ENCODE results near the gene GREB1. TPM values are rescaled to one million over a fixed set of nuclear protein-coding genes. Genes with fewer than 3 reads are reported as not detected.

Gene GREB1
- total and polyA plus RNA-seq, 8 donors = 3.5 to 16.1 (median 5.9) TPM

- intact Hi-C loops (cut with DNase I) = no loop called here
- no peak for TF ChIP-seq CTCF (IDR thresholded peaks at IDR 0.05)
- WGBS, 2 donors = 88 to 91% methylated on average over 3 of the region's 3 CpGs
- ATAC-seq (no peak), DNase-seq (no peak), FAIRE-seq (no peak)
- H3K36me3 ChIP-seq = no peaks in the 10 kb centered on the region
- no peak overlapping the region for H3K27ac ChIP-seq
- H3K27me3 ChIP-seq = no peaks in the 10 kb centered on the region
- no peaks in the 10 kb centered on the region for H3K9me3 ChIP-seq
- H3K4me3 ChIP-seq = no peak overlapping the region
- no peaks in the 10 kb centered on the region for H3K4me1 ChIP-seq
Measured at GRCh38 chr2:11520092-11520693, 13.7 kb upstream of the GREB1 start.

DNA sequence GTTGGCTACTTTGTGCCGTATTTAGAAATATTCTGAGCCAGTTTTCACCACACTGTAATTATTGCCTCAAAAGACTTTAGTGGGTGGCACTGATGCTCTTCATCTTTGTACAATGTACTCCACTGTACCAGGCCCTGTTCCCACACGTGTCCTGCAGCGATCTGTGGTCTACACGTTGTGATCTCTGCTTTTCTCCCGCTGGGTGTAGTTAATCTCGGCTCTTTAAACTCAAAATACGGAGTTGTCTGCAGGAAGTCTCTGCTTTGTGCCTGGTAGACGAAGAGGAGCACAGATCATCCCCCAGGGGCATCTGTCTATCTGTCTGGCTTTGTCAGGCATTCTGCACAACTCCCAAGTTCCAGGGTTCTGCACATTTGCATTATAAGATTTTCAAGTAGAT lies 12.1 kb upstream of the GREB1 start:
- H3K27me3 ChIP-seq = no peaks in the 10 kb centered on the region
- H3K4me3 ChIP-seq = no peak overlapping the region
- H3K36me3 ChIP-seq = no peaks in the 10 kb centered on the region
- H3K27ac ChIP-seq = no peak overlapping the region
- no peak for FAIRE-seq
- TF ChIP-seq CTCF (IDR thresholded peaks at IDR 0.05) = no peak
- H3K9me3 ChIP-seq = no peaks in the 10 kb centered on the region
- no peaks in the 10 kb centered on the region for H3K4me1 ChIP-seq
- no peak for ATAC-seq
- intact Hi-C loops (cut with DNase I) = no loop called here
- WGBS, 2 donors = 74 to 82% methylated on average over 8 of the region's 8 CpGs
- no peak for DNase-seq

- Histone ChIP-seq H3K4me3 (no peak overlapping the region), H3K4me1 (no peaks in the 10 kb centered on the region), H3K27ac (no peak overlapping the region), H3K36me3 (no peaks in the 10 kb centered on the region), H3K27me3 (no peaks in the 10 kb centered on the region), H3K9me3 (no peaks in the 10 kb centered on the region)
- DNase-seq (no peak), FAIRE-seq (no peak), ATAC-seq (no peak)
- WGBS, 2 donors = 82 to 85% methylated on average over 2 of the region's 2 CpGs
- no peak for TF ChIP-seq CTCF (IDR thresholded peaks at IDR 0.05)
- intact Hi-C loops (cut with DNase I) = no loop called here
Measured at GRCh38 chr2:11524470-11524869, 9.4 kb upstream of the GREB1 start.

GRCh38 chr2:11525762-11526161 lies 8.1 kb upstream of the GREB1 start:
- DNase-seq = no peak
- TF ChIP-seq CTCF (IDR thresholded peaks at IDR 0.05) = no peak
- ATAC-seq = no peak
- Histone ChIP-seq H3K4me3 (no peak overlapping the region), H3K27me3 (no peaks in the 10 kb centered on the region), H3K36me3 (no peaks in the 10 kb centered on the region), H3K9me3 (no peaks in the 10 kb centered on the region), H3K4me1 (no peaks in the 10 kb centered on the region), H3K27ac (no peak overlapping the region)
- 93 to 94% methylated on average over 7 of the region's 7 CpGs for WGBS, 2 donors
- no peak for FAIRE-seq
- intact Hi-C loops (cut with DNase I) = no loop called here

GRCh38 chr2:11527001-11527400 lies 6.8 kb upstream of the GREB1 start:
- ATAC-seq (no peak), FAIRE-seq (no peak), DNase-seq (no peak)
- Histone ChIP-seq H3K27me3 (no peaks in the 10 kb centered on the region), H3K4me3 (no peak overlapping the region), H3K36me3 (no peaks in the 10 kb centered on the region), H3K27ac (no peak overlapping the region), H3K9me3 (no peaks in the 10 kb centered on the region), H3K4me1 (no peaks in the 10 kb centered on the region)
- intact Hi-C loops (cut with DNase I) = no loop called here
- TF ChIP-seq CTCF (IDR thresholded peaks at IDR 0.05) = no peak
- 90 to 100% methylated on average over 1 of the region's 1 CpG for WGBS, 2 donors
